ENCODE data around the gene RFNG. TPM values are rescaled to one million over a fixed set of nuclear protein-coding genes. Genes with fewer than 3 reads are reported as not detected.

RFNG gene
- total RNA-seq, 2 donors from 2014 or later: 46.3 to 54.5 TPM

DNA sequence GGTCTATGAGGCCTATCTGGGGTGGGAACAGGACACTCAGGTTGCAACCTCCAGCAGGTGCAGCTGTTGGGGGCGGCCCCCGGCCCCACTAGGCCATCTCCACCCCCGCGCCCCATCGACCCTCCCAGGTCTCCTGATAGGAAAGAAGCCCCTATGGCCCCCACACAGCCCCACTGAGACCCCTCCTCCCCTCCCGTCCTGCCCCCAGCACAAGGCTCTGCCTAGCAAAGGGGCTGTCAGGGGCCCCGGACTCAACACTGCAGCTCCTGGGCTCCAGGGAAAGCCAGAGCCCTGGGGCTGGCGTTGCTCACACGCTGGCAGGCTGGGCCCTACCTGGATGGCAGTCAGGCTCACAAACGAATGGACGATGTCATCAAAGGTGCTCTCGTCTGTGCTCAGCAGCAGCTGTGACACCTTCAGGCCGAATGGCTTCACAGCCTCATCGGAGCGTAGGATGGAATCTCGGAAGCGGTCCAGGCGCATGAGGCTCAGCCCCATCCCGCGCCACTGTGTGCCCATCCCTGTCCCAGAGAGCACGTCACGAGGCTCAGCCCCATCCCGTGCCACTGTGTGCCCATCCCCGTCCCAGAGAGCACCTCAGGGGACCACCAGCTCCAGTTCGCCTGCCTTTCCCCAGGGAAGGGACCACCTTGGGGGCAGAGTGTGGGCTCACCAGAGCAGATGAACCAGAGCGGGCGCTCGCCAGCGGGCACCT is 39.1 kb upstream of the RFNG start:
- Histone ChIP-seq H3K4me1 (ENCODE audit: control insufficient read depth, insufficient read depth, low read length) (peaks cover 6% of the 10 kb centered on the region), H3K36me3 (ENCODE audit: control insufficient read depth, insufficient read depth, low read length) (peaks cover 61% of the 10 kb centered on the region), H3K27ac (ENCODE audit: low read depth, low read length) (no peak overlapping the region), H3K9me3 (ENCODE audit: control insufficient read depth, low read length) (no peaks in the 10 kb centered on the region), H3K27me3 (ENCODE audit: control insufficient read depth, insufficient read depth, low read length, poor library complexity, severe bottlenecking) (no peaks in the 10 kb centered on the region), H3K9ac (ENCODE audit: extremely low read depth, low read length, poor library complexity, severe bottlenecking) (no peak overlapping the region), H3K4me3 (ENCODE audit: low read length) (no peak overlapping the region)
- Mint-ChIP-seq H3K9me3 (no peaks in the 10 kb centered on the region), H3K4me1 (no peaks in the 10 kb centered on the region), H3K27ac (no peak overlapping the region), H3K27me3 (ENCODE audit: insufficient read depth) (no peaks in the 10 kb centered on the region), H3K36me3 (ENCODE audit: low read depth) (peaks cover 32% of the 10 kb centered on the region), H3K4me3 (no peak overlapping the region)
- WGBS, 2 experiments (ENCODE audit: insufficient coverage in 1 of 2, insufficient read length in 1 of 2): 96 to 97% methylated on average over 16 to 29 of the region's 29 CpGs
- no peak for DNase-seq
- TF ChIP-seq CTCF (conservative IDR thresholded peaks at IDR 0.05): no peak

DNA sequence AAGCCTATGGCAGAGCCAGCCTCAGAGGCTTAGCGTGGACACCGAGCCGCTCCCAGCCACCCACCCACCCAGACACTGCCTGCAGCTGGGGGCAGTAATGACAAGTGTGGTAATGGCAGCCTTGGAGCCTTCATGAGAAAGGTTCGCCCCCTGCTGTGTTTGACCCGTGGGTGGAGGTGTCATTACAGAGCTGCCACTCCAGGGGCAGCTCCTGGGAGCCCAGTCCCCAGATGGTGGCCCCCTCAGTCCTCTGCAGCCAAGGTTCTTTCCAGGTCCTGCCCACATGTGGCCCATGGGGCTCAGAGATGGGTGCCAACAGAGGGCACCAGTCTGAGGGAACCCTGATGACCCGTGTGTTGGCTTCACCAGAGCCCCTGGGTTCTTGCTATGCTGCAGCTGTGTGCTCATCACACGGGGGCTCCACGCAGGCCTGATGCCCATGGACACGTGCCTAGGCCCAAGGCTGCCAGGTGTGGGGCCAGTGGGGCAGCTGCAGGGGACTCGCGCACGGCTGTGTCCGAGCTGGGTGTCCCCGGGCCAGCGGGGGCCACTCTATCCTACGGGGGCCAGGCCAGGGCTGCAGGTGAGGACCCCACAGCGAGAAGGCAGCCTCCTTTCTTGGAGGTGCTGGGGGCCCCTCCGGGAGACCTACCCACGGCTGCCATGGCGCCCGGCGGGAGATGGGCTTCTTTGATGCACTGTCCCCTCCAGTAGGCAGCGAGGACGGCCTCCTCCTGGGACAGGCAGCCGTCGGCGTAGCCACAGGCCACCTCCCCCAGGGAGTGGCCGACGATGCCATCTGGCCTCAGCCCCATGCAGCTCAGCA is 38.3 kb upstream of the RFNG start:
- Histone ChIP-seq H3K9me3 (ENCODE audit: control insufficient read depth, low read length) (no peaks in the 10 kb centered on the region), H3K4me3 (ENCODE audit: low read length) (no peak overlapping the region), H3K27me3 (ENCODE audit: control insufficient read depth, insufficient read depth, low read length, poor library complexity, severe bottlenecking) (no peaks in the 10 kb centered on the region), H3K27ac (ENCODE audit: low read depth, low read length) (no peak overlapping the region), H3K4me1 (ENCODE audit: control insufficient read depth, insufficient read depth, low read length) (no peaks in the 10 kb centered on the region), H3K36me3 (ENCODE audit: control insufficient read depth, insufficient read depth, low read length) (peaks cover 54% of the 10 kb centered on the region), H3K9ac (ENCODE audit: extremely low read depth, low read length, poor library complexity, severe bottlenecking) (no peak overlapping the region)
- H3K36me3 Mint-ChIP-seq (ENCODE audit: low read depth): peaks cover 26% of the 10 kb centered on the region
- no peak overlapping the region for H3K4me3 Mint-ChIP-seq
- WGBS, 2 experiments (ENCODE audit: insufficient coverage in 1 of 2, insufficient read length in 1 of 2): 96% methylated on average over 14 to 29 of the region's 29 CpGs
- no peaks in the 10 kb centered on the region for H3K9me3 Mint-ChIP-seq
- no peak for DNase-seq
- H3K4me1 Mint-ChIP-seq: no peaks in the 10 kb centered on the region
- TF ChIP-seq CTCF (conservative IDR thresholded peaks at IDR 0.05): no peak
- H3K27me3 Mint-ChIP-seq (ENCODE audit: insufficient read depth): no peaks in the 10 kb centered on the region
- no peak overlapping the region for H3K27ac Mint-ChIP-seq

DNA sequence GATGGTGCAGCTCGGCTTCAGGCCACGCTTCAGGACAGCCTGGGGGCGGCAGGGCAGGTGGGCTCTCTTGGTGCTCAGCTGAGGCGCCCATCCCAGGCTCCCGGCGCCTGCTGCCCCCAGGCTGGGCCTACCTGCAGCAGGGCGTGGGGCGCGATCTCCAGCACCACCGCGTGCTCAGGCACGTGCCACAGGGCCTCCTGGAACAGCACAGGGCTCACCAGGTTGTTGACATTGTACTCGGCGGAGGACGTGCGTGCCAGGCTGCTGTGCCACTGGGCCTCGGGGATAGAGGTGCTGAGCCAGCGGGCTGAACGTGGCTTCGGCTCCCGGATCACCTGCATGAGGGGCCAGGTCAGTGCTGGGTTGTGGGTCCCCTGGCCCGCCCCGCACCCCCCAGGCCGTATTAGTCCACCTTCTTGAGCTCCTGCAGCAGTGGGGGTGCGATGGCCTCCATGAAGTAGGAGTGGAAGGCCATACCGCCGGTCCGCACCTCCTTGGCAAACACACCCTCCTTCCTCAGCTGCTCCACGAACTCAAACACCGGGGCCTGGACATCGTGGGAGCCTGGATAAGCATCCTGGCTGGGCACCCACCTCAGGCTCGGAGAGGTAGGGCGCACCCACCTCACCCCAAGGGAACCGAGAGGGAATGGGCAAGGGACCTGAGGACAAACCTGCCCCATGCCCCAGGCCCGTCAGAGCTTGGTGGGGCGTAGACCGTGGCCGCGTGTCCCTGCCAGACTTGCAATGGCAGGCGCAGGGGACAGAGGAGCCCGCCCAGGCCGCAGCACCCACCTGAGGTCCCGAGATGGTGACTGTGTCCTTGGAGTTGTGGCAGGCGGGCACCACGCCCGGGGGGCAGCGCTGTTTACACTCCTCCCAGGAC is 37.5 kb upstream of the RFNG start:
- H3K27ac ChIP-seq (ENCODE audit: low read depth, low read length): no peak overlapping the region
- H3K9me3 Mint-ChIP-seq: no peaks in the 10 kb centered on the region
- no peaks in the 10 kb centered on the region for H3K9me3 ChIP-seq (ENCODE audit: control insufficient read depth, low read length)
- no peak overlapping the region for H3K27ac Mint-ChIP-seq
- H3K9ac ChIP-seq (ENCODE audit: extremely low read depth, low read length, poor library complexity, severe bottlenecking): no peak overlapping the region
- no peak overlapping the region for H3K4me3 Mint-ChIP-seq
- no peaks in the 10 kb centered on the region for H3K4me1 ChIP-seq (ENCODE audit: control insufficient read depth, insufficient read depth, low read length)
- H3K4me1 Mint-ChIP-seq: no peaks in the 10 kb centered on the region
- H3K36me3 Mint-ChIP-seq (ENCODE audit: low read depth): peaks cover 30% of the 10 kb centered on the region
- no peak for TF ChIP-seq CTCF (conservative IDR thresholded peaks at IDR 0.05)
- 95 to 96% methylated on average over 29 to 47 of the region's 47 CpGs for WGBS, 2 experiments (ENCODE audit: insufficient coverage in 1 of 2, insufficient read length in 1 of 2)
- no peak for DNase-seq
- H3K27me3 Mint-ChIP-seq (ENCODE audit: insufficient read depth): no peaks in the 10 kb centered on the region
- no peaks in the 10 kb centered on the region for H3K27me3 ChIP-seq (ENCODE audit: control insufficient read depth, insufficient read depth, low read length, poor library complexity, severe bottlenecking)
- peaks cover 57% of the 10 kb centered on the region for H3K36me3 ChIP-seq (ENCODE audit: control insufficient read depth, insufficient read depth, low read length)
- H3K4me3 ChIP-seq (ENCODE audit: low read length): no peak overlapping the region
